Measurements from ENCODE around the gene AKR1B1.

DNA sequence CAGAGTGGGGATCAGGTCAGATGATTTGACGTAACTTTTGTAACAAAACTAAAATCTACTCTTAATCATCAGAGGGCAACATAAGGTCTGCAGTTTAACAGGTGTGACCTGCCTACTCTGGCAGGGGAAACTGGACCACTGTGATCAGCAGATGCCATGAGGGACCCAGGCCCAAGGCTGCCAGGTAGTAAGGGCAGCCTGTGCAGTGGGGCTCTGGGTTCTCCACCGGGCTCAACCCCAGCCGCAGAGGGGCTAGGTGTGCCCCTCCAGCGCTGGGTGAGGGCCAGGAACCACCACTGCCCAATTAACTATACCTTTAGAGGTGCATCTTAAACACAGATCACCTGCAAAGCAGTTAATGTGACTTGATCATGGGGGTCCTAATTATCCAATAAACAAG is 17.6 kb downstream of the AKR1B1 start:
- TF ChIP-seq, protein P1, sequence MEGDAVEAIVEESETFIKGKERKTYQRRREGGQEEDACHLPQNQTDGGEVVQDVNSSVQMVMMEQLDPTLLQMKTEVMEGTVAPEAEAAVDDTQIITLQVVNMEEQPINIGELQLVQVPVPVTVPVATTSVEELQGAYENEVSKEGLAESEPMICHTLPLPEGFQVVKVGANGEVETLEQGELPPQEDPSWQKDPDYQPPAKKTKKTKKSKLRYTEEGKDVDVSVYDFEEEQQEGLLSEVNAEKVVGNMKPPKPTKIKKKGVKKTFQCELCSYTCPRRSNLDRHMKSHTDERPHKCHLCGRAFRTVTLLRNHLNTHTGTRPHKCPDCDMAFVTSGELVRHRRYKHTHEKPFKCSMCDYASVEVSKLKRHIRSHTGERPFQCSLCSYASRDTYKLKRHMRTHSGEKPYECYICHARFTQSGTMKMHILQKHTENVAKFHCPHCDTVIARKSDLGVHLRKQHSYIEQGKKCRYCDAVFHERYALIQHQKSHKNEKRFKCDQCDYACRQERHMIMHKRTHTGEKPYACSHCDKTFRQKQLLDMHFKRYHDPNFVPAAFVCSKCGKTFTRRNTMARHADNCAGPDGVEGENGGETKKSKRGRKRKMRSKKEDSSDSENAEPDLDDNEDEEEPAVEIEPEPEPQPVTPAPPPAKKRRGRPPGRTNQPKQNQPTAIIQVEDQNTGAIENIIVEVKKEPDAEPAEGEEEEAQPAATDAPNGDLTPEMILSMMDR (IDR thresholded peaks at IDR 0.05 in 4 of 5, conservative IDR thresholded peaks at IDR 0.05 in 1 of 5), result no peak
- no peak for TF ChIP-seq POLR2A (IDR thresholded peaks at IDR 0.05)

Measured in gastrocnemius medialis (tissue), 4 donors.